ENCODE measurements around the gene CLSTN2. TPM values are rescaled to one million over a fixed set of nuclear protein-coding genes. Genes with fewer than 3 reads are reported as not detected.
"Not testable (repeated sequence)": the region's sequence is repeated elsewhere in the genome, so short reads cannot be mapped to it uniquely, and the experiment has no call there.

Gene CLSTN2
- total RNA-seq, 4 donors from 2014 or later = 13.4 to 21.3 (median 19.4) TPM

DNA sequence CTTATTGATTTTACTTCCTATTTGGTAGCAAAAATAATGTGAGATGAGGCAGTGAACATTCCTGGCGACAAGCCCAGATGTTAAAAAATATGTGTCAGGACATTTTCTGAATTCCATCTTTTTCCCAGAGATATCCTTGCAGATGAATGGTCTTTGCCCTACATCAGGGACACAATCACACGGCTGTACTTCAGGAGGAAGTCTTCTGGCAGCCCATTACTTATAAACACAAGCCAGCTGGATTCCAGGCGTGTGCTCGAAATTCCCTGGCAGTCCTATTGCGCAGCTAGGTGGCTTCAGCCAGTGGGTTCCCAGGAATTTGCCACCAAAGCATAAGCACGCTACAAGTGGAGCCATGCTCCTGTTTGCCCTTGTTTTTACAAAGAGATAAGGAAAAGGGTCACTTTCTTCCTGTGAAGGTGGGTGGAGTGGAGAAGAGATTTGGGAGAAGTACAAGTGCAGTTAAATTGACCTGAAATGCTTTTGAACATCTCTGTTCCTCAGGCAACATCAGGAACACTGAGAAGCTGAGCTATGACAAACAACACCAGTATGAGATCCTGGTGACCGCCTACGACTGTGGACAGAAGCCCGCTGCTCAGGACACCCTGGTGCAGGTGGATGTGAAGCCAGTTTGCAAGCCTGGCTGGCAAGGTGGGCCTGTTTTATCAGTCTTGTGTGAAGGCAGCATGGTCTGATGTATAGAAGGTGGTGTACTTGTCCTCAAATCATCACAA is 485.8 kb downstream of the CLSTN2 start:
- no peak for DNase-seq (ENCODE audit: low spot score in 2 of 2)
- TF ChIP-seq POLR2A (IDR thresholded peaks at IDR 0.05) (no peak), EP300 (IDR thresholded peaks at IDR 0.05) (no peak)
- TF ChIP-seq, protein P1, sequence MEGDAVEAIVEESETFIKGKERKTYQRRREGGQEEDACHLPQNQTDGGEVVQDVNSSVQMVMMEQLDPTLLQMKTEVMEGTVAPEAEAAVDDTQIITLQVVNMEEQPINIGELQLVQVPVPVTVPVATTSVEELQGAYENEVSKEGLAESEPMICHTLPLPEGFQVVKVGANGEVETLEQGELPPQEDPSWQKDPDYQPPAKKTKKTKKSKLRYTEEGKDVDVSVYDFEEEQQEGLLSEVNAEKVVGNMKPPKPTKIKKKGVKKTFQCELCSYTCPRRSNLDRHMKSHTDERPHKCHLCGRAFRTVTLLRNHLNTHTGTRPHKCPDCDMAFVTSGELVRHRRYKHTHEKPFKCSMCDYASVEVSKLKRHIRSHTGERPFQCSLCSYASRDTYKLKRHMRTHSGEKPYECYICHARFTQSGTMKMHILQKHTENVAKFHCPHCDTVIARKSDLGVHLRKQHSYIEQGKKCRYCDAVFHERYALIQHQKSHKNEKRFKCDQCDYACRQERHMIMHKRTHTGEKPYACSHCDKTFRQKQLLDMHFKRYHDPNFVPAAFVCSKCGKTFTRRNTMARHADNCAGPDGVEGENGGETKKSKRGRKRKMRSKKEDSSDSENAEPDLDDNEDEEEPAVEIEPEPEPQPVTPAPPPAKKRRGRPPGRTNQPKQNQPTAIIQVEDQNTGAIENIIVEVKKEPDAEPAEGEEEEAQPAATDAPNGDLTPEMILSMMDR (IDR thresholded peaks at IDR 0.05) = no peak
- peaks cover 0 to 13% (median 0%) of the 10 kb centered on the region in 4 donors for H3K4me1 ChIP-seq
- 38 to 39% methylated on average over 9 of the region's 9 CpGs for WGBS, 2 donors
- H3K27ac ChIP-seq = no peak overlapping the region
- H3K27me3 ChIP-seq = no peaks in the 10 kb centered on the region
- H3K36me3 ChIP-seq = no peaks in the 10 kb centered on the region
- H3K9me3 ChIP-seq = no peaks in the 10 kb centered on the region
- no peak overlapping the region for H3K4me3 ChIP-seq

DNA sequence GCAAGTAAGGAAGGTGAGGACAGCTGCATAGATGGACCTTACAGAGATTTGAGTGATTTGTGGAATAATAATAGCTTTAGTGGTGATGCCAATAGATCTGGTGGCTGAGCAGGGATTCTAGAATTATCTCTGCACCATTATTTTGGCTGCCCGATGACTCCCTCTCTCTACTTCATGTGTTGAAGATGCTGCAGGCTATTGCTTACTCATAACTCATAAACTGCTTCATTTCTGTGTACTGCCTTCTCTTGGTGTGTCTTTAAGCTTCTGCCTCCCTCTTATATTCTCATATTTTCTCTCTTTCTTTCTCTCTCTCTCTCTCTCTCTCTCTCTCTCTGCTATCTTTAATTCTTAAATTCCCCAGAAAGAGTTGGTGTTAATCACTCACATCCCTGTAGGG is 486.9 kb downstream of the CLSTN2 start:
- Histone ChIP-seq H3K4me3 (no peak overlapping the region), H3K36me3 (no peaks in the 10 kb centered on the region), H3K9me3 (no peaks in the 10 kb centered on the region), H3K27ac (no peak overlapping the region), H3K4me1 (peaks cover 0 to 13% (median 0%) of the 10 kb centered on the region in 4 donors), H3K27me3 (no peaks in the 10 kb centered on the region)
- TF ChIP-seq EP300 (IDR thresholded peaks at IDR 0.05) (no peak), POLR2A (IDR thresholded peaks at IDR 0.05) (no peak)
- TF ChIP-seq, protein P1 (IDR thresholded peaks at IDR 0.05) = no peak
- no peak for DNase-seq (ENCODE audit: low spot score in 2 of 2)
- WGBS, 2 donors = 89 to 95% methylated on average over 1 of the region's 1 CpG

DNA sequence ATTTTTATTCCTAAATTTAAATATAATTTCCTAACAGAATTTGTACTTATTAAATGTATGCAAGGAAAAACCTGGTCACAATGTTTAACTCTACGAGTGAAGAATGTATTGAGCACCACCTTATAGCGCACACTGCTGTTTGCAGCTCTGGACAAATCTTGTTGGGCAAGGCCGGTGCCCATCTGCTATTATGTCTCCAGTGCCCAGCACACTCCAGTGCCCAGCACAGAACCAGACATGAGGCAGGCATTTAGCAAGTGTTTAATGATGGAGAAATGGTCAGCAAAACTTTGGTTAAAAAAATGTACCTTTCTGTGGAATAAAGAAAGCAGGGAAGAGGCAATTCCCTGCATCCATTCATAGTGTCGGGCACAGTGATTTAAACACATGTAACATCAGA is 488.2 kb downstream of the CLSTN2 start:
- DNase-seq (ENCODE audit: low spot score in 2 of 2) = no peak
- 97% methylated on average over 4 of the region's 4 CpGs for WGBS, 2 donors
- no peaks in the 10 kb centered on the region for H3K9me3 ChIP-seq
- H3K27me3 ChIP-seq = no peaks in the 10 kb centered on the region
- TF ChIP-seq EP300 (IDR thresholded peaks at IDR 0.05) (no peak), POLR2A (IDR thresholded peaks at IDR 0.05) (no peak)
- TF ChIP-seq, protein P1 (IDR thresholded peaks at IDR 0.05) = no peak
- H3K27ac ChIP-seq = no peak overlapping the region
- peaks cover 0 to 13% (median 0%) of the 10 kb centered on the region in 4 donors for H3K4me1 ChIP-seq
- H3K4me3 ChIP-seq = no peak overlapping the region
- H3K36me3 ChIP-seq = no peaks in the 10 kb centered on the region

DNA sequence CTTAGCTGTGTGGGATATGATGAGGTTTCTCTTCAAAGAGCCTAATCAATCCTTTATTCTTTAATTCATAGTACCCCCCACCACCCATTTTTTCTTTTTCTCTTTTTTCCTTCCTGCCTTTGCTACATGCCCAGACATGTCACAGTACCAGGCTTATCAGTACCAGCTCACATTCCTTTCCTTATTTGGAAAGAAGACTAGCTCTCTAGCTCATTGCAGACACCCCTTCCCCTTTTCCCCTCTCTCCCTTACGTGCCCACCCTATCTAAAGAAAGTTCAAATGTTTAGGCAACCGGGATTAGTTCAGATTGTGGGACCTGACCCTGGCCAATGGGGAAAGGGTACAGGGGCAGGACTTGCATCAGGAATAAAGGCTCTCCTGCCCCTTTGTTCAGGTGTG is 488.6 kb downstream of the CLSTN2 start:
- 76 to 81% methylated on average over 2 of the region's 2 CpGs for WGBS, 2 donors
- DNase-seq (ENCODE audit: low spot score in 2 of 2); H3K27me3 ChIP-seq; H3K27ac ChIP-seq; H3K4me3 ChIP-seq; H3K9me3 ChIP-seq; H3K36me3 ChIP-seq: not testable (repeated sequence)
- H3K4me1 ChIP-seq = peaks cover 0 to 13% (median 0%) of the 10 kb centered on the region in 4 donors

DNA sequence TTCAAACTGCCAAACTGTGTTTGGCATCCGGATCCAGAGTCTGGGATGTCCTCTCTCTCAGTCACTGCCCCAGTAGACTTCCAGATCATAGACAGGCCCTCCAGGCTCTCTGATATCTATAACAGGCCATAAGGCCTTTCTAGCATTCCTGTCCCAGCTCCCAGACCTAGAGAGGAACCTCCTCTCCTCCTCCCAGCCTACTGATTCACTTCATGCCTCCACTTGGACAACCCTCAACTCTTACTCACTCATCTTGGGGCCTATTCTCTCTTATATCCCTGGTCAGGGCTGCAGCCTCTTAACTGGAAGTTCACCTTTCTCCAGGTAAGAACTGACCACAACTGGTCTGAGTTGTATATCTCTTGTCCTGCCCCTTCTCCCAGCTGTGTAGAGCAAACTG is 489.2 kb downstream of the CLSTN2 start:
- no peak overlapping the region for H3K27ac ChIP-seq
- TF ChIP-seq POLR2A (IDR thresholded peaks at IDR 0.05) = no peak
- TF ChIP-seq, protein P1 (IDR thresholded peaks at IDR 0.05) = no peak
- no peak for TF ChIP-seq EP300 (IDR thresholded peaks at IDR 0.05)
- no peaks in the 10 kb centered on the region for H3K36me3 ChIP-seq
- no peak for DNase-seq (ENCODE audit: low spot score in 2 of 2)
- no peaks in the 10 kb centered on the region for H3K27me3 ChIP-seq
- peaks cover 0 to 13% (median 0%) of the 10 kb centered on the region in 4 donors for H3K4me1 ChIP-seq
- H3K4me3 ChIP-seq = no peak overlapping the region
- 94 to 100% methylated on average over 1 of the region's 1 CpG for WGBS, 2 donors
- H3K9me3 ChIP-seq = no peaks in the 10 kb centered on the region

Measured in tibial nerve (tissue), 4 donors.